Motor neuron (in vitro differentiated cells): ENCODE data around the gene SPI1. TPM values are rescaled to one million over a fixed set of nuclear protein-coding genes. Genes with fewer than 3 reads are reported as not detected.
"Not testable (repeated sequence)": the region's sequence is repeated elsewhere in the genome, so short reads cannot be mapped to it uniquely, and the experiment has no call there.

Experiments
- ATAC-seq, 8 experiments: fragments of 200-7000 bp; cut with Tn5 transposase; replicated peaks in 6 of 8; 2 replicates each; pipeline ENCODE4 v1.8.0; 2021; ENCODE audit warnings: mild to moderate bottlenecking in 8 of 8, moderate library complexity in 8 of 8
- H3K27ac ChIP-seq, 2 donors: fragments of 250-450 bp; sonication (Bioruptor Pico); 2 replicates each; pipeline ENCODE4 v1.9.0; 2021; ENCODE audit warnings: antibody characterized with exemption in 2 of 2, mild to moderate bottlenecking in 2 of 2, moderate library complexity in 1 of 2
- H3K4me1 ChIP-seq, 2 donors: fragments of 250-450 bp; sonication (Bioruptor Pico); replicated peaks in 1 of 2; 2 replicates each; pipeline ENCODE4 v1.6.1; 2021; ENCODE audit warnings: antibody characterized with exemption in 2 of 2, mild to moderate bottlenecking in 2 of 2, moderate library complexity in 1 of 2
- H3K4me3 ChIP-seq, 5 donors: fragments of 250-450 bp; sonication (Bioruptor Pico); 2 replicates each; pipeline ENCODE4 v1.9.0; 2021; ENCODE audit warnings: antibody characterized with exemption in 5 of 5, mild to moderate bottlenecking in 5 of 5, moderate library complexity in 4 of 5
- WGBS, 10 experiments: fragments of 450-650 bp; shearing (Covaris generic); methylation state at CpG; one replicate each; pipeline ENCODE4 v1.0.0; 2022; 5-methylcytosine and 5-hydroxymethylcytosine counted together
- in situ Hi-C, 9 experiments: fragments of 400-800 bp; cut with MboI; loops; one replicate each; pipeline ENCODE4 v1.15.0; 2021; ENCODE audit warnings: low sequenced_read_pairs in 9 of 9, low pct_unique_long_range_greater_than_20kb in 2 of 9; ENCODE audit not compliant: unreplicated experiment in 9 of 9
- total RNA-seq, 8 experiments: library from RNA; unstranded; fragments of 300-600 nt; gene quantifications; 2 replicates each; pipeline versions ENCODE4 v1.2.3 to v1.2.4, GENCODE V29; 2022

Gene SPI1
- total RNA-seq, 8 experiments from 2014 or later: 0.18 to 0.85 (median 0.44) TPM; not detected in 2

GRCh38 chr11:47326198-47326597, 52.1 kb downstream of the SPI1 start:
- Histone ChIP-seq H3K27ac (no peak overlapping the region), H3K4me1 (no peaks in the 10 kb centered on the region), H3K4me3 (no peak overlapping the region)
- 83 to 100% (median 93%) methylated on average over 1 to 5 of the region's 12 CpGs; no CpG with 5 or more reads in 4 of the 10 experiments for WGBS, 10 experiments
- ATAC-seq: no peak
- in situ Hi-C loops: no loop called here

DNA sequence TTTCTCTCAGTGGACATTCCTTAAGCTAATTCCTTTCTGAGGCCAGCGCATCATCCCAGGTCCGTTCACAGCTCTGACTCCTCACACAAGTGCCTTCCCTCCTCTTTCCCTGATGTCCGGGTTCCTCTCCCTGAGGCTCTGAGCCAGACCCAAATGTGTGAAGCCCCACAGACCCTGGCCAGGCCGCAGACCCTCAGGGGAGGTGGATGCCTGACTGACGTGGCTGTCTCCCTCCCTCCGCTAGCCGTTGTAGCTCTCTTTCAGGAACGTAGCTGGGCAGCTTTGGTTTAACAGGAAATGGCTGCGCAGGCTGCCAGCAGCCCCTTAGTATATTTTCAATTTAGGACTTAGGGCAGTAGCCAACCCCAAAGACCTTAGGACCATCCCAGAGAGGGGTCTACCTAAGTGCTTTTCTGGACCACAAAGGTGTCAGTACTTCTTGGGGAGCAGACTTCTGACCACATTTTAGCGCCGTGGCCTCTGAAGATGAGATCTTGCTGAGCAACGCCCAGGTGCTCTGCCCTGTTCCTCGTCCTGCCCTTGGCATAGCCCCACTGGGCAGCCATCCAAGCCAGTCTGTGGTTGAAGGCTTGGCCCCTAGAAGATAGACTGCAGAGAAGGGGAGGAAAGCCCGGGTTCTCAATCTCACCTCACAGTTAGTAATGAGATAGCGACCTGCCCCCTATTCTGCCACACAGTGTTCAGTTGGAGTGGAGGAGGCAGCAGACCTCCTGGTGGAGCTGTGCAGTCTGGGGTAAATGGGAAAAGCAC, 52.9 kb downstream of the SPI1 start:
- H3K27ac ChIP-seq: no peak overlapping the region
- in situ Hi-C loops: no loop called here
- ATAC-seq: no peak
- 40 to 100% (median 94%) methylated on average over 1 to 11 of the region's 15 CpGs for WGBS, 10 experiments
- no peaks in the 10 kb centered on the region for H3K4me1 ChIP-seq
- no peak overlapping the region for H3K4me3 ChIP-seq

GRCh38 chr11:47324520-47324919, 53.8 kb downstream of the SPI1 start:
- 85 to 100% (median 100%) methylated on average over 2 to 6 of the region's 12 CpGs; no CpG with 5 or more reads in 5 of the 10 experiments for WGBS, 10 experiments
- no peak overlapping the region for H3K27ac ChIP-seq
- ATAC-seq: no peak
- H3K4me1 ChIP-seq: no peaks in the 10 kb centered on the region
- no peak overlapping the region for H3K4me3 ChIP-seq
- in situ Hi-C loops: no loop called here

DNA sequence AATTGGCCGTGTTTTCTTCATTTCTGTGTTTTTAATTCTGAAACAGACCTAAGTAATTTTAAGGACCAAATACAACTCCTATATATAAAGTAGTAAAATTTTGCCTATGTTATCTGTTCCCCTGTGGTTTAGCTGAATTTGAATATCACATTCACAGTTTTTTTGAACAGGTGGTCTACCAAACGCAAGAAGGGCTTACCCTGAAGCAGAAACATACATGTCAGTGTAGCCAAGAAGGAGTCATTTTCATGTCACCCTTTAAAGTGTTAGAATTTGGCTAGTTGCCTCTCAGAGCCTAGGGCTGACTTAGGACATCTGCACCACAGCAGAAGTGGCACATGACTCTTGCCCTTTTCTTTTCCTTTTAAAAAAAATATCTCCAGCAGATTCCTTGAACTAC, 60.2 kb downstream of the SPI1 start:
- in situ Hi-C loops: no loop called here

GRCh38 chr11:47317064-47317828, 61.1 kb downstream of the SPI1 start:
- 60 to 100% (median 100%) methylated on average over 1 to 5 of the region's 5 CpGs; no CpG with 5 or more reads in 1 of the 10 experiments for WGBS, 10 experiments
- Histone ChIP-seq H3K4me3 (no peak overlapping the region), H3K4me1 (no peaks in the 10 kb centered on the region), H3K27ac (no peak overlapping the region)
- ATAC-seq: no peak
- in situ Hi-C loops: no loop called here

More for the DNA sequence above, 60.2 kb downstream of the SPI1 start:
- WGBS, 10 experiments: 83 to 100% (median 98%) methylated on average over 1 to 2 of the region's 2 CpGs; no CpG with 5 or more reads in 2 of the 10 experiments
- no peak for ATAC-seq
- Histone ChIP-seq H3K27ac (no peak overlapping the region), H3K4me1 (no peaks in the 10 kb centered on the region), H3K4me3 (no peak overlapping the region)

- H3K4me3 ChIP-seq, ATAC-seq, H3K27ac ChIP-seq, in situ Hi-C loops, H3K4me1 ChIP-seq: not testable (repeated sequence)
- 83 to 100% (median 94%) methylated on average over 1 to 7 of the region's 8 CpGs; no CpG with 5 or more reads in 3 of the 10 experiments for WGBS, 10 experiments
Observed at GRCh38 chr11:47316501-47316900, 61.8 kb downstream of the SPI1 start.

DNA sequence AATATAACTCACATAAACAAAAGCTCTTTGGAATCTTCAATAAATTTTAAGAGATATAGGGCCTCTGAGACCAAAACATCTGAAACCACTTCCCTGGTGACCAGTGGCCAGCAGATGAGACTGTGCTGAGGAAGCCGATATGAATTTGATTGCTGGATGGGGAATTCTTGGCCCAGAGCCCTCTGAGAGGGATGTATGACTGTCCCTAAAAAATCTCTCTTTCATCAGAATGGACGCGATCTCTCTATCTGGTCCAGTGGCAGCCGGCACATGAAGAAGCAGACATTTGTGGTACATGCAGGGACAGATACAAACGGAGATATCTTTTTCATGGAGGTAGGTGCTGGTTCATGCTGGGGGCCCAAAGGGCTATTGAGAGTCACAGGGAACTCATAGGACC, 63.4 kb downstream of the SPI1 start:
- Histone ChIP-seq H3K27ac (no peak overlapping the region), H3K4me1 (no peaks in the 10 kb centered on the region), H3K4me3 (no peak overlapping the region)
- in situ Hi-C loops: no loop called here
- 0 to 100% (median 100%) methylated on average over 1 to 5 of the region's 5 CpGs; no CpG with 5 or more reads in 1 of the 10 experiments for WGBS, 10 experiments
- no peak for ATAC-seq

- 65 to 100% (median 76%) methylated on average over 1 to 5 of the region's 6 CpGs; no CpG with 5 or more reads in 1 of the 10 experiments for WGBS, 10 experiments
- H3K4me1 ChIP-seq: no peaks in the 10 kb centered on the region
- in situ Hi-C loops: no loop called here
- ATAC-seq: no peak
- H3K27ac ChIP-seq: no peak overlapping the region
- no peak overlapping the region for H3K4me3 ChIP-seq
Observed at GRCh38 chr11:47308050-47308823, 70.1 kb downstream of the SPI1 start.

DNA sequence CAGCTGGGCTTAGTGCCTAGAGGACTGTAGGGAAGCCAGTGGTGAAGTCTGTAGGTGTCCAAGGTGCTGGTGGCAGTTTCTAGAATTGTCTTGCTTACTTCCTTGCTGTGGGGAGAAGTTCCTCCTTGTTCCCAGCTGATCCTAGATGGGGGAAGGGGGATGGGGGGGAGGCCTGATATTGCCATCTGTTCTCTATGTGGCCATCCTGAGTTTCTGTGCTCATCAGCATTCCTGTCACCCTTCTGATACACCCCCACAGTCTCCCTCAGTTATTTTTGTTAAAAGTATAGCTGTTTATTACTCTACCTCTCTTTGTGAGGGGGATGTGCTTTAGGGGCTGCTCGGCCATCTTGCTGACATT, 71.9 kb downstream of the SPI1 start:
- H3K27ac ChIP-seq: no peak overlapping the region
- in situ Hi-C loops: no loop called here

DNA sequence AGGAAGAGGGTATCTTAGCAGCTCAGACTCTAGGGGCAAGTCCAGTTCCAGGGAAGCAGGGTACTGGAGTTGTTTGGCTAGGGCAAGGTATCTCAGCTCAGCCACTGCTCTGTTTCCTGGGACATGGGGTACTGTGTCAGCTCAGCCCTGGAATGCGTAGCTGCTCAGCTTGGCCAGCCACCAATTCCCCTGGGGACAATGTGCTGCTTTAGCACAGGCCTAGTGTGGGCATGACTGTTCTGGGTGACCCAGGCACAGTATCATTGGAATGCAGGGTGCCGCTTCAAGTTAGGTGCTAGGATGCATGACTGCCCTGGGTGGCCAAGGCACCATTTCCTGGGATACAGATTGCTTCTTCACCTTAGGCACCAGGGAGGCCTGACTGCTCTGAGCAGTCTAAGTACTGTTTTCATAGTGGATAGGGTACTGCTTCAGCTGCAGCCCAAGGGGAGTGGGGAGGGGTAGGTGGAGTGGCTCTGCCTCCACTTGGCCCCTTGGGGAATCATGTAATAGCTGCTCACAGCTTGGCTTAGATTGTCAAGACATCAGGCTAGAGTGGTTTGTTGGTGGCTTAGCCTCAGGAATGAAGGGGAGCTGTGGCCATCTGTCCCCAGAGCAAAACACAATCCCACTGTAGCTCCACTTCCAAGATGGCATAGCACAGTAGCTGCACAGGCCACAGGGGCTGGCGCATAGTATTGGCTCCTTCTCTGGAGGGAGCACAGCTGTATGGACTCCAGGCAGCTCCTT, 72.4 kb downstream of the SPI1 start:
- H3K4me1 ChIP-seq: no peaks in the 10 kb centered on the region
- H3K4me3 ChIP-seq: no peak overlapping the region
- H3K27ac ChIP-seq: no peak overlapping the region
- in situ Hi-C loops: no loop called here
- WGBS, 10 experiments: 89 to 100% (median 96%) methylated on average over 1 to 2 of the region's 3 CpGs; no CpG with 5 or more reads in 6 of the 10 experiments
- peak in 2 of 8 experiments; percentile 41 to 98 for ATAC-seq

More for the DNA sequence above, 71.9 kb downstream of the SPI1 start:
- Histone ChIP-seq H3K4me1 (no peaks in the 10 kb centered on the region), H3K4me3 (no peak overlapping the region)
- no peak for ATAC-seq
- WGBS, 10 experiments: 50 to 100% (median 78%) methylated on average over 1 of the region's 1 CpG; no CpG with 5 or more reads in 5 of the 10 experiments
